HepG2 (cell line): ENCODE measurements around the gene CCNYL1. TPM values are rescaled to one million over a fixed set of nuclear protein-coding genes. Genes with fewer than 3 reads are reported as not detected.

Source experiments
- FOXA1 ChIP-seq, 2 experiments: fragments of 450-650 bp in 1 of 2; sonication (generic) in 1 of 2; formaldehyde crosslinking in 1 of 2; IDR thresholded peaks; 2 replicates each; pipeline versions ENCODE4 v1.4.0 to v1.6.1; 2016 to 2020; ENCODE audit warnings: missing genetic modification reagents in 1 of 2
- GLI4 ChIP-seq: sonication (generic); formaldehyde crosslinking; IDR thresholded peaks from 2 replicates; pipeline ENCODE4 v1.5.1; 2020; ENCODE audit warnings: missing genetic modification reagents, mild to moderate bottlenecking, moderate library complexity, borderline replicate concordance
- KAT7 ChIP-seq: IDR thresholded peaks from 2 replicates; pipeline ENCODE4 v1.6.1; 2018; ENCODE audit warnings: borderline replicate concordance, missing compliant biosample characterization
- MATR3 ChIP-seq: sonication (generic); formaldehyde crosslinking; IDR thresholded peaks from 2 replicates; pipeline ENCODE4 v1.4.0; 2020; ENCODE audit warnings: missing genetic modification reagents
- MIXL1 ChIP-seq: IDR thresholded peaks from 2 replicates; pipeline ENCODE4 v1.6.1; 2016
- NCOR1 ChIP-seq: fragments of 200-600 bp; sonication (generic); IDR thresholded peaks from 2 replicates; pipeline ENCODE4 v1.7.0; 2017; ENCODE audit warnings: antibody characterized with exemption, low read length, borderline replicate concordance
- PITX1 ChIP-seq: sonication (generic); formaldehyde crosslinking; IDR thresholded peaks from 2 replicates; pipeline ENCODE4 v1.5.1; 2020; ENCODE audit warnings: mild to moderate bottlenecking, missing genetic modification reagents
- POGZ ChIP-seq: sonication (generic); formaldehyde crosslinking; IDR thresholded peaks from 2 replicates; pipeline ENCODE4 v1.4.0; 2020; ENCODE audit warnings: mild to moderate bottlenecking, missing genetic modification reagents
- SMC3 ChIP-seq: IDR thresholded peaks from 2 replicates; pipeline ENCODE4 v1.6.1; 2011; ENCODE audit warnings: low read length, improper control_type of control experiment
- SMYD3 ChIP-seq: sonication (generic); formaldehyde crosslinking; IDR thresholded peaks from 2 replicates; pipeline ENCODE4 v1.8.1; 2023; ENCODE audit warnings: mild to moderate bottlenecking, missing genetic modification reagents
- SNRNP70 ChIP-seq: fragments of 200-400 bp; formaldehyde crosslinking; IDR thresholded peaks from 2 replicates; pipeline ENCODE4 v1.6.1; 2017; ENCODE audit warnings: mild to moderate bottlenecking, low read depth, low read length, moderate library complexity
- SPEN ChIP-seq: sonication (generic); formaldehyde crosslinking; IDR thresholded peaks from 2 replicates; pipeline ENCODE4 v1.5.1; 2020; ENCODE audit warnings: low read depth, mild to moderate bottlenecking, missing genetic modification reagents
- ZKSCAN8 ChIP-seq: IDR thresholded peaks from 2 replicates; pipeline ENCODE4 v1.6.1; 2016; ENCODE audit warnings: borderline replicate concordance, missing genetic modification reagents, missing compliant biosample characterization
- ZNF296 ChIP-seq: sonication (generic); formaldehyde crosslinking; conservative IDR thresholded peaks from 2 replicates; pipeline ENCODE4 v1.5.0; 2020; ENCODE audit warnings: mild to moderate bottlenecking, missing genetic modification reagents
- ZNF562 ChIP-seq: sonication (generic); formaldehyde crosslinking; IDR thresholded peaks from 2 replicates; pipeline ENCODE4 v1.8.0; 2022; ENCODE audit warnings: missing genetic modification reagents, borderline replicate concordance
- ZNF577 ChIP-seq: sonication (generic); formaldehyde crosslinking; IDR thresholded peaks from 2 replicates; pipeline ENCODE4 v1.4.0; 2020; ENCODE audit warnings: mild to moderate bottlenecking, low read depth, missing genetic modification reagents, borderline replicate concordance
- ZNF674 ChIP-seq: sonication (generic); formaldehyde crosslinking; IDR thresholded peaks from 2 replicates; pipeline ENCODE4 v1.5.0; 2020; ENCODE audit warnings: low read depth, mild to moderate bottlenecking, missing genetic modification reagents
- polyA plus RNA-seq, 8 experiments: library from polyadenylated mRNA; depleted of rRNA in 3 of 8; stranded (reverse) in 7 of 8; unstranded in 1 of 8; fragments of >200 nt; fragmentation: Illumina TruSeq in 4 of 8; extraction: Trizol in 4 of 8; gene quantifications; 2 replicates each; pipeline versions ENCODE4 v1.2.1 to v1.2.3, GENCODE V29; 2011 to 2016; ENCODE audit warnings: low read depth in 4 of 8, missing spikeins in 1 of 8, mixed read lengths in 1 of 8; ENCODE audit not compliant: insufficient read depth in 1 of 8
- total RNA-seq, 5 experiments: library from RNA; depleted of rRNA; stranded (reverse); fragments of >200 nt; fragmentation: Illumina TruSeq; extraction: Trizol; gene quantifications; 2 replicates each; pipeline ENCODE4 v1.2.3, GENCODE V29; 2016; ENCODE audit warnings: low read depth in 1 of 5
- TF ChIP-seq, protein P1 (sequence below): sonication (generic); formaldehyde crosslinking; IDR thresholded peaks from 2 replicates; pipeline ENCODE4 v1.5.1; 2020; ENCODE audit warnings: mild to moderate bottlenecking, missing genetic modification reagents
- TF ChIP-seq, protein P2 (sequence below): sonication (generic); formaldehyde crosslinking; conservative IDR thresholded peaks from 2 replicates; pipeline ENCODE4 v1.4.0; 2020; ENCODE audit warnings: mild to moderate bottlenecking, missing genetic modification reagents, moderate library complexity

The CCNYL1 gene
- total and polyA plus RNA-seq, 2 of the 13 experiments (the other 11 are each of a cell fraction or from before 2014, with no cell fraction given): 12.5 to 16.2 TPM

DNA sequence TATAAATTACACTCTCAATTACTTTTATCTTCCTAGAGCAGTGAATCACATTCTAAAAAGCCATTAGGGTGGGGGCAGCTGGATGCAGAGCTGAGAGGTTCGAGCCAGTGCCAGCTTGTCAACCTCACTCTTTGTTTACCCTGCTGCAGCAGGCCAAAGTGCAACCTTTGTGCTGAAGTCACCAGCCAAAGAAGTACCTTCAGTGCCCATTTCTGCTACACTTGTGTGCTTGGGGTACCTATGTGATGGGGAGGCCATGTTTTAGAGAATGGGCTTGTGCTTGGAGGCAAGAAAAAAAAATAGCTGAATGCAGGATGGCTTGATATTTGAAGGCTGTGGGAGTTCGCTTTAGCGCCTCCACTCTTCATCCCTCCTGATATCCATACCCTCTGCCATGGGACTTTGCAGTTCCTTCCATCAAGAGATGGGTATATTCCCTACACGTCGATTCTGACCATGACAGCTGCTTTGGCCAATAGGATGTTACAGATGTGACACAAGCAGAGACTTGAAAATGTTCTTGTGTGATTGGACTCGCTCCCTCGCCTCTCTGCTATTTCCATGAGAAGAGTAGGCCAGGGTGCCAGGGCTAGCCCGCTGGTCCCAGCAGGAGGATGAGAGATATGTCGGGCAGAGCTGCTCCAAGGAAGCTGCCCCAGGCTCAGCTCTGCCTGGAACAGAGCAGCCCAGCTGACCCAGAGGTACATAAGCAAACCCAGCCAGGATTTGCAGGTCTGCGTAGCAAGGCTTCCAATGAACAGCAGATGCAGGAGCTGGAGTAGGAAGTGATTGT, 71.0 kb downstream of the CCNYL1 start (continued):
- TF ChIP-seq, protein P1, sequence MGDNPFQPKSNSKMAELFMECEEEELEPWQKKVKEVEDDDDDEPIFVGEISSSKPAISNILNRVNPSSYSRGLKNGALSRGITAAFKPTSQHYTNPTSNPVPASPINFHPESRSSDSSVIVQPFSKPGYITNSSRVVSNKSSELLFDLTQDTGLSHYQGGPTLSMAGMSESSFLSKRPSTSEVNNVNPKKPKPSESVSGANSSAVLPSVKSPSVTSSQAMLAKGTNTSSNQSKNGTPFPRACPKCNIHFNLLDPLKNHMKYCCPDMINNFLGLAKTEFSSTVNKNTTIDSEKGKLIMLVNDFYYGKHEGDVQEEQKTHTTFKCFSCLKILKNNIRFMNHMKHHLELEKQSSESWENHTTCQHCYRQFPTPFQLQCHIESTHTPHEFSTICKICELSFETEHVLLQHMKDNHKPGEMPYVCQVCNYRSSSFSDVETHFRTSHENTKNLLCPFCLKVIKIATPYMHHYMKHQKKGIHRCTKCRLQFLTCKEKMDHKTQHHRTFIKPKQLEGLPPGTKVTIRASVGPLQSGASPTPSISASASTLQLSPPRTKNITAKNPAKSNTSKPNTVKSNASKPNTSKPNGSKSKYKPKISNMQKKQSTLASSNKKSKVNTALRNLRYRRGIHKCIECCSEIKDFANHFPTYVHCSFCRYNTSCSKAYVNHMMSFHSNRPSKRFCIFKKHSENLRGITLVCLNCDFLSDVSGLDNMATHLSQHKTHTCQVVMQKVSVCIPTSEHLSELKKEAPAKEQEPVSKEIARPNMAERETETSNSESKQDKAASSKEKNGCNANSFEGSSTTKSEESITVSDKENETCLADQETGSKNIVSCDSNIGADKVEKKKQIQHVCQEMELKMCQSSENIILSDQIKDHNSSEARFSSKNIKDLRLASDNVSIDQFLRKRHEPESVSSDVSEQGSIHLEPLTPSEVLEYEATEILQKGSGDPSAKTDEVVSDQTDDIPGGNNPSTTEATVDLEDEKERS (CRISPR knock-in tag): peak; percentile 19; the same call in 1 of the 2 replicates
- TF ChIP-seq KAT7 (CRISPR knock-in tag) (no peak), GLI4 (peak; percentile 19; the same call in 1 of the 2 replicates), NCOR1 (0 out of 2 replicates have a peak, but pooled peaks have one; percentile 29), SMYD3 (no peak), MIXL1 (CRISPR knock-in tag) (0 out of 2 replicates have a peak, but pooled peaks have one; percentile 16), MATR3 (CRISPR knock-in tag) (no peak), ZNF562 (no peak), FOXA1 (IDR thresholded peaks at IDR 0.05) (peak; percentile 52), FOXA1 (CRISPR knock-in tag; IDR thresholded peaks at IDR 0.05) (peak; percentile 99), ZNF296 (CRISPR knock-in tag) (no peak), SNRNP70 (no peak), ZKSCAN8 (0 out of 2 replicates have a peak, but pooled peaks have one; percentile 53), SMC3 (peak; percentile 37; the same call in 1 of the 2 replicates), POGZ (peak; percentile 82), ZNF674 (0 out of 2 replicates have a peak, but pooled peaks have one; percentile 19), SPEN (CRISPR knock-in tag) (peak; percentile 52; the same call in 1 of the 2 replicates), ZNF577 (CRISPR knock-in tag) (no peak), PITX1 (CRISPR knock-in tag) (no peak; the same call in none of the 2 replicates)
- TF ChIP-seq, protein P2, sequence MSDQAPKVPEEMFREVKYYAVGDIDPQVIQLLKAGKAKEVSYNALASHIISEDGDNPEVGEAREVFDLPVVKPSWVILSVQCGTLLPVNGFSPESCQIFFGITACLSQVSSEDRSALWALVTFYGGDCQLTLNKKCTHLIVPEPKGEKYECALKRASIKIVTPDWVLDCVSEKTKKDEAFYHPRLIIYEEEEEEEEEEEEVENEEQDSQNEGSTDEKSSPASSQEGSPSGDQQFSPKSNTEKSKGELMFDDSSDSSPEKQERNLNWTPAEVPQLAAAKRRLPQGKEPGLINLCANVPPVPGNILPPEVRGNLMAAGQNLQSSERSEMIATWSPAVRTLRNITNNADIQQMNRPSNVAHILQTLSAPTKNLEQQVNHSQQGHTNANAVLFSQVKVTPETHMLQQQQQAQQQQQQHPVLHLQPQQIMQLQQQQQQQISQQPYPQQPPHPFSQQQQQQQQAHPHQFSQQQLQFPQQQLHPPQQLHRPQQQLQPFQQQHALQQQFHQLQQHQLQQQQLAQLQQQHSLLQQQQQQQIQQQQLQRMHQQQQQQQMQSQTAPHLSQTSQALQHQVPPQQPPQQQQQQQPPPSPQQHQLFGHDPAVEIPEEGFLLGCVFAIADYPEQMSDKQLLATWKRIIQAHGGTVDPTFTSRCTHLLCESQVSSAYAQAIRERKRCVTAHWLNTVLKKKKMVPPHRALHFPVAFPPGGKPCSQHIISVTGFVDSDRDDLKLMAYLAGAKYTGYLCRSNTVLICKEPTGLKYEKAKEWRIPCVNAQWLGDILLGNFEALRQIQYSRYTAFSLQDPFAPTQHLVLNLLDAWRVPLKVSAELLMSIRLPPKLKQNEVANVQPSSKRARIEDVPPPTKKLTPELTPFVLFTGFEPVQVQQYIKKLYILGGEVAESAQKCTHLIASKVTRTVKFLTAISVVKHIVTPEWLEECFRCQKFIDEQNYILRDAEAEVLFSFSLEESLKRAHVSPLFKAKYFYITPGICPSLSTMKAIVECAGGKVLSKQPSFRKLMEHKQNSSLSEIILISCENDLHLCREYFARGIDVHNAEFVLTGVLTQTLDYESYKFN (CRISPR knock-in tag): peak; percentile 93
